ENCODE measurements around the gene TFE3.
"Not testable (repeated sequence)": the region's sequence is repeated elsewhere in the genome, so short reads cannot be mapped to it uniquely, and the experiment has no call there.

TFE3 gene

DNA sequence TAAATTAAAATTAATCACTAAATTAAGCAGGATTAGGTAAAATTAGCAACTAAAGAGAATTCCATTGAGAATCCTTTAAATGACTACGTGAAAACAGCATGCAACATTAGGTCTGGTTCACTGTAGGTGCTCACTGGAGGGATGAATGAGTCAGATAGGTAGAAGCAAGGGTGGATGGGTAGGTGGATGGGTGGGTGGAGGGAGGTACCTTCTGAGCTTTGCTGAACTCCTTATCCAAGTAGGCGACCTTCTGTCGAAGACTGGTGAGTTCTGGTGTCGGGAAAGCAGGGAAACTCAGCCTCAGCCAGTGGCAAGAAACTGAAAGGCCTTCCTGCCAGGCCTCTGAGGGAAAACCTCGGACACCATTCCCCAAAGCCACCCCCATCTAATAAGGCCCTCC lies 44.1 kb downstream of the TFE3 start:
- ATAC-seq (no peak), DNase-seq (no peak)
- H3K36me3 Mint-ChIP-seq (ENCODE audit: low read depth): peaks cover 31% of the 10 kb centered on the region

DNA sequence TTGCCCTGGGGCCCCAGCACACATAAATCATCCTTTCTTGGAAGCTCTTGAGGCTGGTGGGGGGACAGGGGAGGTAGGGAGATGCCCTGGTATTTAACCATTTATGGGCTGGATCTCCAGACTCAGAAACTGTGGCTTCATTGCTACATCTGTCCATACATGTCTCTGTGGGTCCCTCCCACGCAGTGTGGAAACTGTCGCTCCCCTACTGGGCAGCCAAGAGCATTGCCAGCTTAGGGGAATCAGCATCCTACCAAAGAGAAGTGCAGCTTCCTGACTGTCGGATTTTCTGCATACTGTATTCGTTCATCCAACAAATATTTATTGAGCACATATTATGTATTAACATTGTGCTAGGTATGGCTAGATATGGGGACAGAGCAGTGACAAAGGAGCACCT lies 44.8 kb downstream of the TFE3 start:
- Mint-ChIP-seq H3K9me3 (no peaks in the 10 kb centered on the region), H3K4me3 (no peak overlapping the region), H3K27me3 (no peaks in the 10 kb centered on the region), H3K4me1 (peaks cover 43% of the 10 kb centered on the region), H3K36me3 (ENCODE audit: low read depth) (peaks cover 31% of the 10 kb centered on the region), H3K27ac (no peak overlapping the region)
- ATAC-seq (no peak), DNase-seq (no peak)

More for the DNA sequence above, 44.1 kb downstream of the TFE3 start:
- Mint-ChIP-seq H3K4me1 (peaks cover 43% of the 10 kb centered on the region), H3K27ac (no peak overlapping the region), H3K4me3 (no peak overlapping the region), H3K9me3 (no peaks in the 10 kb centered on the region), H3K27me3 (no peaks in the 10 kb centered on the region)

DNA sequence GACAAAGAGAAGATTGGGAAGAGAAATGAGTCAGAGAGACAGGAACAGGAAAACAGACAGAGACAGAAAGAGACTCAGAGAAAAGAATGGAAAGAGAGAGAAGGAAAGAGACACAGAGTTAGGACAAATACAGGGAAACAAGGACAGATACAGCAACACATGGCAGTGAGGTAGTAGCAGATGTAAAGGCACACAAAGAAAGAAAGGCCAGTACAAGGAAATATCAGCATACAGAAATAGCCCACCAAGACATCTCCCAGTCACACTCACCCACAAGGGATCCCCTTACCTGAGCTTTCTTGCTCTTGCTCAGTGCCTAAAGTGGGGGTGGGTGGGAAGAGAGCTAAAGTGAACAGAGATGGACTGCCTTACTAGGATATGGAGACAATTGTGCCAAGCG lies 45.3 kb downstream of the TFE3 start:
- Mint-ChIP-seq H3K27ac (no peak overlapping the region), H3K9me3 (no peaks in the 10 kb centered on the region), H3K27me3 (no peaks in the 10 kb centered on the region), H3K36me3 (ENCODE audit: low read depth) (peaks cover 31% of the 10 kb centered on the region), H3K4me1 (peaks cover 43% of the 10 kb centered on the region), H3K4me3 (no peak overlapping the region)
- ATAC-seq (no peak), DNase-seq (no peak)

DNA sequence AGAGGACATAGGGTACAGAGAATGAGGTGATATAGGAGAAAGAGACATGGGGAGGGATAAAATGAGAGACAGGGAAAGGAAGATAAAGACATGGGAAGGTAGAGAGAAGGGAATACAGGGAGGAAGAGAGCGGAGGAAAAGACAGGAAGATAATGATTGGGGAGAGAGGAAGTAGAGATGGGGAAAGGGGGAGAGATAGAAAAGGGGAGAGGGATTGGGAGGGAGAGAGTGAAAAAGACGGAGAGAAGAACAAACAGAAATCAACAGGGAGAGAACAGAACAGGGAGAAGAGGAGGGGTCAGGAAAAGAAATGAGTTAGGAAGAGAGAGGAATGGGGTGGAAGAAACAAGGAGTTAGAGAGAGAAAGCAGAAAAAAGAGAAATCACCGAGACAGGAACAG lies 45.7 kb downstream of the TFE3 start:
- Mint-ChIP-seq H3K4me1 (peaks cover 40% of the 10 kb centered on the region), H3K27ac (peak overlapping the region; percentile 31), H3K36me3 (ENCODE audit: low read depth) (peaks cover 33% of the 10 kb centered on the region), H3K4me3 (no peak overlapping the region), H3K9me3 (no peaks in the 10 kb centered on the region), H3K27me3 (no peaks in the 10 kb centered on the region)
- ATAC-seq (no peak), DNase-seq (no peak)

DNA sequence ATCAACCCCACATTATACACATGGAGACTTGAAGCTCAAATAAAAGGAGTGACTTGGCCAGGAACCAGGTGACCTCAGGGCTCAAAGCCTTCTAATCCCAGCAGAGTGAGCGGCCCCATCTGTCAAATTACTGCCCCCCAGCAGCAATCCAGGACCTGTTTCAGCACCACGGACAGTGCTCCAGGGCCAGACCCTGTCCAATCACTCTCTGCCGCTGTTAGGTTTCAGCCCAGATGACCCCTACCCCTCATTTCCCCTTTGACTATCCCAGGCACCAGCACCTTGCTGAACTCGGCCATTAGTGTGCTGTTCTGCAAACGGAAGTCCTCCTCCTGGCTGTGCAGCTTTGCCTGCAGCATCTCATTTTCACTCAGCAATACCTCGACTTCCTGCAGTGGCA lies 46.2 kb downstream of the TFE3 start:
- Mint-ChIP-seq H3K27me3 (no peaks in the 10 kb centered on the region), H3K27ac (peak overlapping the region; percentile 31), H3K9me3 (no peaks in the 10 kb centered on the region), H3K4me1 (peaks cover 37% of the 10 kb centered on the region), H3K4me3 (no peak overlapping the region), H3K36me3 (ENCODE audit: low read depth) (peaks cover 35% of the 10 kb centered on the region)
- ATAC-seq (no peak), DNase-seq (no peak)

DNA sequence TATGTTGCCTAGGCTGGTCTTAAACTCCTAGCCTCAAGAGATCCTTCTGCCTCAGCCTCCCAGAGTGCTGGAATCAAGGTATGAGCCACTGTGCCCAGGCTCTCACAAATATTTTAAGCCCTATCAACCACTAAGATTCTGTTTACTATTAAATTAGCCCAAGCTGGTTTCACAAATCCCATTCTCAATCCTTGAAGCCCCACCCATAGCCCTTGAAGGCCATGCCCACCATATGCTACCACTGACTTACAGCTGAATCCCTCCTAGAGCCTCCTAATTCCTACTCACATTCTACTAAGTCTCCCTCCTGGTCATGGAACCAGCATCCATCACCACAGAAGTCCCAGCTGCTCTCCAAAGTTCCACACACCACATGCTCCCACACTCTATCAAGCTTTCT lies 50.8 kb downstream of the TFE3 start:
- H3K4me3 Mint-ChIP-seq: no peak overlapping the region
- H3K27me3 Mint-ChIP-seq: no peaks in the 10 kb centered on the region
- H3K4me1 Mint-ChIP-seq: peaks cover under 1% of the 10 kb centered on the region
- DNase-seq (no peak), ATAC-seq (no peak)
- no peak overlapping the region for H3K27ac Mint-ChIP-seq
- H3K36me3 Mint-ChIP-seq (ENCODE audit: low read depth): peaks cover 29% of the 10 kb centered on the region
- H3K9me3 Mint-ChIP-seq: no peaks in the 10 kb centered on the region

DNA sequence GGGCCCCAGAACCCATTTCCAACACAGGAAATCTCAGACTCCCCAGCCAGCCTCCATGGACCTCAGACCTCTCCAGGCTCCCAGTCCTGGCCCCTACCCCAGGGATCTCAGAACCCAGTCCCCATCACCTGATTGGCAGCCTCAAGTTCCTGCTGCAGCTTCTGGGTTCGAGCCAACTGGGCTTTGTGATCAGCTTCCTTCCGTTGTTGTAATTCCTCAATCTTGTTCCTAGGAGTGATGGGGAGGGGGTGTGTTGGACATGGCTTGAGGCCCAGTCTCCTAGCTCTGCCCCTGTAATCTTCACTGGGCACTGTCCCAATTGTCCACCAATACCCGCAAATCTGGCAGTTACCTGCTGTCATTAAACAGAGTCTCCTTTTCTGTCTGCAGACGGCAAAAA lies 53.7 kb downstream of the TFE3 start:
- no peak for DNase-seq
- H3K4me1 Mint-ChIP-seq: no peaks in the 10 kb centered on the region
- H3K9me3 Mint-ChIP-seq: no peaks in the 10 kb centered on the region
- no peak for ATAC-seq
- peaks cover 23% of the 10 kb centered on the region for H3K36me3 Mint-ChIP-seq (ENCODE audit: low read depth)
- H3K27ac Mint-ChIP-seq: no peak overlapping the region
- H3K4me3 Mint-ChIP-seq: no peak overlapping the region
- no peaks in the 10 kb centered on the region for H3K27me3 Mint-ChIP-seq

DNA sequence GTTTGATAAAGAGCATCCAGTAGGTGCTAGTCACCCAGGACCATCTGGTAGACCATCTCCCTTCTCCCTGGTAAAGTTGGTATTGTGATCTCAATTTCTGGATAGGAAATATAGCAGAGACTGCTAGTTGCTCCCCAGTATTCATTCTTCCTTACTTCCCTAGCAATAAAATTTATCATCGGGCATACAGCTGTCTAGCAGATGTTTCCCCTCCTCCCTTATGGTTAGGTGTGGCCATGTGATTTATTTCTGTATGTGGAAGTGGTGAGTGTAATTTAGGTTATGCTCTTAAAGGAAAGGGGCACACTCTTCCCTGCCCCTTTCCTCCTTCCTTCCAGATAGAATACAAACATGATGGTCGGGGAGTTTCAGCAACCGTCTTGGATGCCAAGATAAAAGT lies 59.3 kb downstream of the TFE3 start:
- Mint-ChIP-seq H3K36me3 (ENCODE audit: low read depth) (peaks cover 23% of the 10 kb centered on the region), H3K4me3 (no peak overlapping the region), H3K27me3 (no peaks in the 10 kb centered on the region), H3K9me3 (no peaks in the 10 kb centered on the region), H3K27ac (no peak overlapping the region), H3K4me1 (no peaks in the 10 kb centered on the region)
- no peak for DNase-seq
- no peak for ATAC-seq

DNA sequence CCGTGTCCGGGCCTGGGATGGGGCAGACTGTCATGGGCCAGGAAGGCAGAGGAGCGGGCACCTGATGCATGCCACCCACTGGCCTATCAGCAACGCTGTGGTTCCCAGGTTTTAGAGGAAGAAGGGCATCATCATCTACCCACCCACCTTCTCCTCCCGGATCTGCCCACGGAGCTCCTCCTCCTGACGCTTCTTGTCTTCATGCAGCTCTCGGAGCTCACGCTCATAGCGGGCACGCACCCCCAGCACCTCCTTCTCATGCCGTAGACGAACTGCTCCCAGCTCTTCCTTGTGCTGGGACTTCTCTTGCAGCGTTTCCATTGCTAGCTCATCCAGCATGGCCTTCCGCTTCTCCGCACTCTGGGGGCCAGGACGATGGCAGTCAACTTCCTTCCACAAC lies 60.1 kb downstream of the TFE3 start:
- DNase-seq: no peak
- H3K36me3 Mint-ChIP-seq (ENCODE audit: low read depth): peaks cover 22% of the 10 kb centered on the region
- no peaks in the 10 kb centered on the region for H3K4me1 Mint-ChIP-seq
- H3K27me3 Mint-ChIP-seq: no peaks in the 10 kb centered on the region
- no peak overlapping the region for H3K4me3 Mint-ChIP-seq
- H3K27ac Mint-ChIP-seq: no peak overlapping the region
- H3K9me3 Mint-ChIP-seq: no peaks in the 10 kb centered on the region
- no peak for ATAC-seq

DNA sequence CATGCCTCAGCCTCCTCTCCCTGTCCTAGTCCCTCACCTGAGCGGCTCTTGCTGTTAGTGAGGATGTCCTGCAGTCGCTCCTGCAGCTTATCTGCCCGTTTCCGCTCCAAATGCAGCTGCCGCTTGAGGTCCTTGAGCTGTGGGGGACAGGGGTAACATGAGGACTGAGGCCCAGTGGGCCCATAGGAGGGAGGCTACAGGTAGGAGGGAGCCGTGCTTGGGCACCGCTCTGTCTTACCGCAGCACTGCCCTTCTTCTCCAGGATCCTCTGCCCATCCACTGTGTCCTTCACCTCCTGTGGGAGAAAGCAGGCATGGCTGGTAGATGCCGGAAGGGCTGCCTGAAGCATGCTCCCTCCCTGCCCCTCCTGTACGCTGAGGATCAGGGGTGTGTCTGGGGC lies 62.0 kb downstream of the TFE3 start:
- no peaks in the 10 kb centered on the region for H3K9me3 Mint-ChIP-seq
- no peak overlapping the region for H3K27ac Mint-ChIP-seq
- no peaks in the 10 kb centered on the region for H3K4me1 Mint-ChIP-seq
- ATAC-seq (no peak), DNase-seq (no peak)
- H3K27me3 Mint-ChIP-seq: no peaks in the 10 kb centered on the region
- no peak overlapping the region for H3K4me3 Mint-ChIP-seq
- H3K36me3 Mint-ChIP-seq (ENCODE audit: low read depth): peaks cover 24% of the 10 kb centered on the region

DNA sequence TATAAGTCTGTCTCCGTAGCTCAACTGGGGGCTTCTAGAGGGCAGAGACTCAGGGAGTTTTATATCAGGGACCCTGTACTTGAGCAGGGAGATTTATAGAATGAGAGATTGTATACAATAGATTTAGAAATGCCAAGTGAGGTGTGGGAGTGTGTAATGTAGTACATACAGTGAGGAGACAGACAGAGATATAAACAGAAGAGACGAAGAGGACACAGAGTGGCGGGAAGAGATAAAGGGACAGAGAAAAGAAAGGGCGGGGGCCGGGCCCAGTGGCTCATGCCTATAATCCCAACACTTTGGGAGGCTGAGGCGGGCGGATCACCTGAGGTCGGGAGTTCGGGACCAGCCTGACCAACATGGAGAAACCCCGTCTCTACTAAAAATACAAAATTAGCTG lies 62.8 kb downstream of the TFE3 start:
- H3K4me1 Mint-ChIP-seq: not testable (repeated sequence)

More for the DNA sequence above, 62.8 kb downstream of the TFE3 start:
- not testable (repeated sequence) for H3K4me3 Mint-ChIP-seq, DNase-seq, H3K9me3 Mint-ChIP-seq, ATAC-seq, H3K27me3 Mint-ChIP-seq, H3K27ac Mint-ChIP-seq
- peaks cover 24% of the 10 kb centered on the region for H3K36me3 Mint-ChIP-seq (ENCODE audit: low read depth)

Data from activated naive CD8-positive, alpha-beta T cell treated with anti-CD3 and anti-CD28 coated beads, Interleukin-2, amount 50 U/mL, for 24 hours (primary cell).